RWPE2 (cell line): Measurements from ENCODE around the gene TMEM131L.
"Not testable (repeated sequence)": the region's sequence is repeated elsewhere in the genome, so short reads cannot be mapped to it uniquely, and the experiment has no call there.

ENCODE experiments used
- ATAC-seq: fragments of 200-7000 bp; cut with Tn5 transposase; 3 replicates; pipeline ENCODE4 v1.9.1; 2021; ENCODE audit warnings: low read depth
- DNase-seq: peaks from one replicate; pipeline ENCODE4 v3.0.0-alpha.2; 2020; ENCODE audit warnings: low spot score
- H3K27ac ChIP-seq: fragments of 450-650 bp; 2 replicates; pipeline ENCODE4 v1.5.1; 2017; ENCODE audit warnings: mild to moderate bottlenecking; ENCODE audit not compliant: poor library complexity, severe bottlenecking
- H3K27me3 ChIP-seq: fragments of 250-450 bp; sonication (Bioruptor Pico); 2 replicates; pipeline ENCODE4 v1.5.1; 2021; ENCODE audit warnings: mild to moderate bottlenecking, moderate library complexity; ENCODE audit not compliant: insufficient read depth, poor library complexity, severe bottlenecking
- H3K36me3 ChIP-seq: fragments of 250-450 bp; sonication (Bioruptor Pico); 2 replicates; pipeline ENCODE4 v1.5.1; 2020; ENCODE audit warnings: low read depth, mild to moderate bottlenecking, moderate library complexity
- H3K4me1 ChIP-seq: fragments of 250-450 bp; sonication (Bioruptor Pico); 2 replicates; pipeline ENCODE4 v1.5.1; 2021; ENCODE audit warnings: mild to moderate bottlenecking, moderate library complexity; ENCODE audit not compliant: insufficient read depth, poor library complexity, severe bottlenecking
- H3K4me3 ChIP-seq: fragments of 250-450 bp; sonication (Bioruptor Pico); 2 replicates; pipeline ENCODE4 v1.5.1; 2021; ENCODE audit warnings: mild to moderate bottlenecking, moderate library complexity; ENCODE audit not compliant: severe bottlenecking
- H3K9me3 ChIP-seq: fragments of 250-450 bp; sonication (Bioruptor Pico); 2 replicates; pipeline ENCODE4 v1.5.1; 2021; ENCODE audit warnings: mild to moderate bottlenecking, moderate library complexity; ENCODE audit not compliant: severe bottlenecking
- TF ChIP-seq, protein P1 (sequence below): fragments of 450-650 bp; IDR thresholded peaks from one replicate; pipeline ENCODE4 v1.5.1; 2017; ENCODE audit warnings: mild to moderate bottlenecking, moderate library complexity; ENCODE audit not compliant: poor library complexity, severe bottlenecking

Gene TMEM131L

DNA sequence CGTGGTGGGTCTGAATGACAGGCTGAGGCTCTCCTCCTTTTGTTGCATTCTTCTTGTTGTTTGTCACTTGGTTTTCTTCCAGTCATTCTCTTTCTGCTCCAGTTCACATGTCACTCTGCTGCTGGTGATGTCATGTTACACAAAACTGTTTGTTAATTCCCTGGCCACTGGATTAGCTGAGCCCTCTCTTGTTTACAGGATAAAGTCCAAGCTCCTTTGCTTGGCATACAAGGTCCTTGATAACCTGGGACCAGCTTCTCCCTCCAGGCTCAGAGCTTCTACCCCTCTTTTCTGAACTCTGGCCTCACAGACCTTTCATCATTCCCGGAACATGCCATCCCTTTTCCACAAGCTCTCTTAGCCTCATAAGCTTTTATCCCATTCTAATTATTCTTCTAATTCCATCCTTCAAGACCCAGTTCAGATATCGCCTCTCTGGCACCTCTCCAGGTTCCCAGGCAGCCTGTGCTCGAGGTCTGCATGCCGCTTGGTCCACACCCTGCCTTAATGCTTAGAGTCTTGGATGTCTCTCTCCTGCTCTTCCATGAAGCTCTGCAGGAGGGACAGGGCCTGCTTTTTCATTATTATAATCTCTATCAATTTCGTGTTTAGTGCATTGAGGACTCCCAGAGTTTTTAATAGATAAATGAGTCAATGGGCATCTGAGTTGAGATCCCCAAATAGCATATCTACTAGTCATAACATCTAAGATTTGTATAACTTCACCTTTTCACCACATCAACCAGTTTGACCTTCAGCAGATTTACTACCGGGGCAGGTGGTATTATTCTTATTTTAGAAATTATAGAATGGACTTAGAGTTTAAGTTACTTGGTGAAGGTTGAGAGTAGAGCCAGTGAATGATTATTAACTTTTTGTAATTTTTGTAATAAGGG is 98.7 kb downstream of the TMEM131L start:
- H3K27ac ChIP-seq = no peak overlapping the region
- H3K4me3 ChIP-seq = no peak overlapping the region
- H3K9me3 ChIP-seq = no peaks in the 10 kb centered on the region
- H3K27me3 ChIP-seq = no peaks in the 10 kb centered on the region
- no peaks in the 10 kb centered on the region; the same call in 1 of the 2 replicates for H3K36me3 ChIP-seq
- ATAC-seq (no peak), DNase-seq (no peak)
- H3K4me1 ChIP-seq = no peaks in the 10 kb centered on the region
- TF ChIP-seq, protein P1, sequence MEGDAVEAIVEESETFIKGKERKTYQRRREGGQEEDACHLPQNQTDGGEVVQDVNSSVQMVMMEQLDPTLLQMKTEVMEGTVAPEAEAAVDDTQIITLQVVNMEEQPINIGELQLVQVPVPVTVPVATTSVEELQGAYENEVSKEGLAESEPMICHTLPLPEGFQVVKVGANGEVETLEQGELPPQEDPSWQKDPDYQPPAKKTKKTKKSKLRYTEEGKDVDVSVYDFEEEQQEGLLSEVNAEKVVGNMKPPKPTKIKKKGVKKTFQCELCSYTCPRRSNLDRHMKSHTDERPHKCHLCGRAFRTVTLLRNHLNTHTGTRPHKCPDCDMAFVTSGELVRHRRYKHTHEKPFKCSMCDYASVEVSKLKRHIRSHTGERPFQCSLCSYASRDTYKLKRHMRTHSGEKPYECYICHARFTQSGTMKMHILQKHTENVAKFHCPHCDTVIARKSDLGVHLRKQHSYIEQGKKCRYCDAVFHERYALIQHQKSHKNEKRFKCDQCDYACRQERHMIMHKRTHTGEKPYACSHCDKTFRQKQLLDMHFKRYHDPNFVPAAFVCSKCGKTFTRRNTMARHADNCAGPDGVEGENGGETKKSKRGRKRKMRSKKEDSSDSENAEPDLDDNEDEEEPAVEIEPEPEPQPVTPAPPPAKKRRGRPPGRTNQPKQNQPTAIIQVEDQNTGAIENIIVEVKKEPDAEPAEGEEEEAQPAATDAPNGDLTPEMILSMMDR = no peak

DNA sequence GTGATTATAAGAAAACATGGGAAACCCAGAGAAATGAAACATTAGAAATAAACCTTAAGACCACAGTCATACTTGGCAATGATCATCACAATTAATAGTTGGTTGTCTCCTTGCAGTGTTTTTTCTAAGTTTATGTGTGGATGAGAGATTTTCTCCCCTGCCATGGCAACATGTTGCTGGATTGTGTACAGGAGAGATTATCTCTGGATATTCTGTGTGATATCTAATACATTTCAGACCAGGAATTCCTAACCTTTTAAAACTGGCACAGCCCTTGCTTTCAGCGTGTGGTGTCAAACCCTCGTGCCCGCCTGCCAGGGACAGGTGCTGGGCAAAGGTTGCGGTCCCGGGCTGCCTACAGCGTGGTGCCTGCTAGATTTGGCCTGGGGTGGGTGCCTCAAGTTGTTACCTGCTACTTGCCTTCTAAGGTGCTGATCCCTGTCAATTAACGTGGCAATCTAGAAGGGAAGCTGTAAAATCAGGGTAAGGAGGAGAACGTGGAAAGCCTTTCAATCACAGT is 100.5 kb downstream of the TMEM131L start:
- H3K27ac ChIP-seq = no peak overlapping the region
- H3K4me3 ChIP-seq = no peak overlapping the region
- ATAC-seq (no peak), DNase-seq (no peak)
- TF ChIP-seq, protein P1 = no peak
- H3K27me3 ChIP-seq = no peaks in the 10 kb centered on the region
- no peaks in the 10 kb centered on the region for H3K9me3 ChIP-seq
- no peaks in the 10 kb centered on the region; the same call in 1 of the 2 replicates for H3K36me3 ChIP-seq
- H3K4me1 ChIP-seq = no peaks in the 10 kb centered on the region

DNA sequence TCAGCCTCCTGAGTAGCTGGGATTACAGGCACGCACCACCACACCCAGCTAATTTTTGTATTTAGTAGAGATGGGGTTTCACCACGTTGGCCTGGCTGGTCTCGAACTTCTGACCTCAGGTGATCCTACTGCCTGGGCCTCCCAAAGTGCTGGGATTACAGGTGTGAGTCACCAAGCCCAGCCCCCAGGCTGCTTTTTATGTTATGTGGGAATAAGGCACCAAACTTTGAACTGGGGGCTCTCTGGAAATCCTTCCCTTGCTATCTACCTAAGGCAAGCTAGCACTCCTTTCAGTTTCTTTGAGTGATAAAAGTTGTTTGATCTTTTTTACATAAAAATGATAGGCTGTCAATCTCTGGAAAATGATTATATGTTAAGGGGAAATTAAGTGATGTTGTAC is 101.5 kb downstream of the TMEM131L start:
- not testable (repeated sequence) for DNase-seq, H3K9me3 ChIP-seq, H3K36me3 ChIP-seq, H3K4me1 ChIP-seq, H3K4me3 ChIP-seq, ATAC-seq, H3K27me3 ChIP-seq, H3K27ac ChIP-seq

DNA sequence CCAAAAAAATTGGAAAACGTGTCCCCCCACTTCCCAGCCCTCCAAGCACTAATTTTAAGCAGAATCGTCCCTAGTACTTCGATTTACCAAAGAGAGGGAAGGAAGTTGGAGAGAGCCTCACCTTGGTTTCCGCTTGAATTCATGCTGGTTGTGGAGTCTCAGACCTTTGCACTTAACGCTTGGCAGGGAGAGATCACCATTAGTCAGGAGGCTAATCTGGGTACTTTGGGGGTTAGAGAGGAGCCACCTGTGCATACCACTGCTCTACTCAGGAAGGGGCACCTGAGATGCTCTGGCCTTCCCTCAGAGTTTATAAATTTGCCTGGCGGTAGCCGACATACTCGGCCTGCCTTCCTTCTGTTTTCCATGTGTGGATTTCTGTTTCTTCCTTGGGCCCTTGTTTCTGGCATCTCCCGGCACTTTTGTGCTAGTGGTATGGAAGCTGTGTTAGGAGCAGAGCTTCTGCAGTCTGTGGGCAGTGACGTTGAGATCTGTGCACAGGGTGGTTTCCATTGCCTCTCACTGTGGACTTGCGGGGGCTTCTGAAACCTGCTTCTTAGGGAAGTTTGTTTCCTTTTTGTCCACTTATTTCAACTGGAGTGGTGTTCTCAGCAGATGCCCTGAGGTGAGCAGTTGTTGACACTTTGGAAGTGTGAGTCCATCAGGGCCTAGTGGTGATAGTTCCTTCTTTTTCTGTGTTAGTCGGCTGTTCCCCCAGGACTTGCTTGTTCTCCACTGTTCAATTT is 104.2 kb downstream of the TMEM131L start:
- no peak for DNase-seq
- Histone ChIP-seq H3K4me1 (peaks cover 3% of the 10 kb centered on the region), H3K27ac (no peak overlapping the region)

DNA sequence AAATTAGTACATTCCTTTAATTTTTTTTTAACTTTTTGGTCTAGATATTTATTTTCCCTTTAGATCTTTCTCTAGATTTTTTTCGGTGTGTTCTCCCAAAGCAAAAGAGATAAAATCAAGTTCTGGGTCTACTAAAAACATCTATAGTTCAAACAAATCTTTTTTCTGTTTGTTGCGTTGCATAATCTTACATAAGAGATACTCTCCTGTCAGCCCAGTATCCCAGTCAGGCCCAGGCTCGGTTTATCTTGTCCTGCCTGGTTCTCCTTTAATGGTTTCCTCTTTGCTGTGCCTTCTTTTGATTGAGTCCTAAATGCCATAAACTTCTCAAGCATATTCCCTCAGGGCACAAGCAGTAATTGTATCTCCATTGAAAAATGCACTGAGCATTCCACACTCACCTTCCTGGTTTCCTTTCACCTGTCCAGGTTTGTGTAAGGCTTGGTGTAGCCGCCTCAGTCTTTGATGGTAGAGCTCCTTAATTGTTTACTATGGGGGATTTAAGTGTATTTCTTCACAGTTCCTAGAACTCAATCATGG is 104.9 kb downstream of the TMEM131L start:
- no peaks in the 10 kb centered on the region for H3K9me3 ChIP-seq
- H3K27me3 ChIP-seq = no peaks in the 10 kb centered on the region
- no peak overlapping the region for H3K27ac ChIP-seq
- ATAC-seq (no peak), DNase-seq (no peak)
- TF ChIP-seq, protein P1 = no peak
- H3K36me3 ChIP-seq = no peaks in the 10 kb centered on the region; the same call in 1 of the 2 replicates
- H3K4me3 ChIP-seq = no peak overlapping the region
- peaks cover 5% of the 10 kb centered on the region for H3K4me1 ChIP-seq

More for the DNA sequence above, 104.2 kb downstream of the TMEM131L start:
- Histone ChIP-seq H3K27me3 (no peaks in the 10 kb centered on the region), H3K4me3 (no peak overlapping the region), H3K9me3 (no peaks in the 10 kb centered on the region), H3K36me3 (no peaks in the 10 kb centered on the region)
- no peak for ATAC-seq
- TF ChIP-seq, protein P1 = no peak
